Measurements from ENCODE around the gene ZDHHC4. TPM values are rescaled to one million over a fixed set of nuclear protein-coding genes. Genes with fewer than 3 reads are reported as not detected.
A peak's percentile ranks its signal among the peaks of the same experiment; 100 is the strongest.
"Not testable (repeated sequence)": the region's sequence is repeated elsewhere in the genome, so short reads cannot be mapped to it uniquely, and the experiment has no call there.

The ZDHHC4 gene
- total RNA-seq, 4 donors from 2014 or later: 68.8 to 97.3 (median 81.4) TPM

- TF ChIP-seq CTCF (IDR thresholded peaks at IDR 0.05): no peak
- no peak for DNase-seq
- H3K27me3 ChIP-seq: no peaks in the 10 kb centered on the region
- no peak overlapping the region for H3K4me3 ChIP-seq (replicated peaks in 1 of 3)
- no peaks in the 10 kb centered on the region for H3K9me3 ChIP-seq
- H3K36me3 ChIP-seq: no peaks in the 10 kb centered on the region
- peaks cover 0 to 4% of the 10 kb centered on the region in 2 donors for H3K4me1 ChIP-seq
- intact Hi-C loops (cut with DNase I): no loop called here
- no peak overlapping the region for H3K27ac ChIP-seq
- 79 to 86% methylated on average over 9 of the region's 9 CpGs for WGBS, 2 donors
These were observed 1.8 kb upstream of the ZDHHC4 start for GRCh38 chr7:6575281-6576023.

- DNase-seq: peak in 1 of 2 donors; percentile 6
- H3K36me3 ChIP-seq: peaks cover 6 to 7% of the 10 kb centered on the region in 2 donors
- H3K27me3 ChIP-seq: no peaks in the 10 kb centered on the region
- H3K4me1 ChIP-seq: peaks cover 0 to 4% of the 10 kb centered on the region in 2 donors
- H3K27ac ChIP-seq: no peak overlapping the region
- intact Hi-C loops (cut with DNase I): no loop called here
- no peaks in the 10 kb centered on the region for H3K9me3 ChIP-seq
- WGBS, 2 donors: 81 to 82% methylated on average over 12 to 14 of the region's 14 CpGs
- H3K4me3 ChIP-seq (replicated peaks in 1 of 3): peak overlapping the region in 1 of 3 donors; percentile 62
- no peak for TF ChIP-seq POLR2A (IDR thresholded peaks at IDR 0.05)
- no peak for TF ChIP-seq CTCF (IDR thresholded peaks at IDR 0.05)
These were observed 1.0 kb upstream of the ZDHHC4 start for GRCh38 chr7:6576024-6576866.

GRCh38 chr7:6576867-6577368, 336 bp upstream of the ZDHHC4 start:
- peak overlapping the region in 2 of 3 donors; percentile 62 to 100 for H3K4me3 ChIP-seq (replicated peaks in 1 of 3)
- H3K27ac ChIP-seq: peak overlapping the region; percentile 76 to 95 (median 92)
- H3K36me3 ChIP-seq; H3K27me3 ChIP-seq; intact Hi-C loops (cut with DNase I); H3K4me1 ChIP-seq; H3K9me3 ChIP-seq: not testable (repeated sequence)
- DNase-seq: peak in 1 of 2 donors; percentile 19
- WGBS, 2 donors: 19 to 24% methylated on average over 14 of the region's 14 CpGs

- DNase-seq: no peak
- intact Hi-C loops (cut with DNase I): no loop called here
- Histone ChIP-seq H3K9me3 (no peaks in the 10 kb centered on the region), H3K36me3 (peaks cover 17 to 22% of the 10 kb centered on the region in 2 donors), H3K4me1 (peaks cover 0 to 4% of the 10 kb centered on the region in 2 donors), H3K27me3 (no peaks in the 10 kb centered on the region), H3K27ac (peak overlapping the region in 2 of 3 donors; percentile 76 to 92), H3K4me3 (replicated peaks in 1 of 3) (peak overlapping the region in 1 of 3 donors; percentile 62)
- WGBS, 2 donors: 89 to 91% methylated on average over 18 of the region's 18 CpGs
- no peak for TF ChIP-seq POLR2A (IDR thresholded peaks at IDR 0.05)
- TF ChIP-seq CTCF (IDR thresholded peaks at IDR 0.05): no peak
These were observed 1.1 kb downstream of the ZDHHC4 start for GRCh38 chr7:6578114-6579084.

DNA sequence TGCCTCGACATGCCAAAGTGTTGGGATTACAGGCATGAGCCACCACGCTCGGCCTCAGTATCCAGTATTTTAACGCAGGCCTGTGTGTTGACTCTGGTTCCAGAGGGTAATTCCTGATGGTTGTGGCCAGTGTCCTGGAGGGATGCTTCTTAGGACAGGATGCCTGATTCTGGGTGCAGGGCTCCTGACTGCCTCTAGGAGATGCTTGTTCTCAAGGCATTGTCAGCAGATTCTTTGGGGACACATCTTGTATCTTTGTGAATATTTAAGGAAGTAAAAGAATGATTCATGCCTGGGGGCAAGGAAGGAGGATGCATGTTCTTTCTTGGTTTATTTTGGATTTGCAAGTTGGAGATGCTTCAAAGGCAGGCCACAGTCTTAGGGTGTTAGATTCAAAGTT, 2.2 kb downstream of the ZDHHC4 start:
- TF ChIP-seq POLR2A (IDR thresholded peaks at IDR 0.05) (no peak), CTCF (IDR thresholded peaks at IDR 0.05) (no peak)
- 95 to 96% methylated on average over 4 of the region's 4 CpGs for WGBS, 2 donors
- DNase-seq: no peak
- intact Hi-C loops (cut with DNase I): no loop called here
- Histone ChIP-seq H3K4me1 (peaks cover 0 to 4% of the 10 kb centered on the region in 2 donors), H3K27ac (no peak overlapping the region), H3K36me3 (peaks cover 22 to 26% of the 10 kb centered on the region in 2 donors), H3K9me3 (no peaks in the 10 kb centered on the region), H3K27me3 (no peaks in the 10 kb centered on the region), H3K4me3 (replicated peaks in 1 of 3) (no peak overlapping the region)

DNA sequence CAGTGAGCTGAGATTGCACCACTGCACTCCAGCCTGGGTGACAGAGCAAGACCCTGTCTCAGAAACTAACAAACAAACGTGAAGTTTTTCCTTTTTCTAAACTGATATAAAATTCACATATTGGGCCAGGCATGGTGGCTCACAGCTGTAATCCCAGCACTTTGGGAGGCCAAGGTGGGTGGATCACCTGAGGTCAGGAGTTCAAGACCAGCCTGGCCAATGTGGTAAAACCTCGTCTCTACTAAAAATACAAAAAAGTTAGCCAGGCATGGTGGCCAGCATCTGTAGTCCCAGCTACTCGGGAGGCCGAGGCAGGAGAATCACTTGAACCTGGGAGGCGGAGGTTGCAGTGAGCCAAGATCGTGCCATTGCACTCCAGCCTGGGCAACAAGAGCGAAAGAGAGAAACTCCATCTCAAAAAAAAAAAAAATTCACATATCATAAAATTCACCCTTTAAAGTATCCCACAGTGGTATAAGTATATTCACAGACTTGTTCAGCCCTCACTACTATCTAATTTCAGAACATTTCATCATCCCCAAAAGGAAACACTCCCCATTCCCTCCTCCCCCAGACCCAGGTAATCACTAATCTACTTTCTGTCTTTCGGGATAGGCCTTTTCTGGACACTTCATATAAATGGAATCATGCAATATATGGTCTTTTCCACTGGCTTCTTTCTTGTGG, 8.6 kb downstream of the ZDHHC4 start:
- not testable (repeated sequence) for H3K9me3 ChIP-seq; H3K27me3 ChIP-seq; H3K27ac ChIP-seq; DNase-seq; H3K4me1 ChIP-seq; H3K4me3 ChIP-seq (replicated peaks in 1 of 3)
- peaks cover 23 to 35% of the 10 kb centered on the region in 2 donors for H3K36me3 ChIP-seq
- intact Hi-C loops (cut with DNase I): loop anchor here (10.0 kb wide), 1 partner anchor 119 kb away; the partner anchor contains the start of gene ZNF12
- WGBS, 2 donors: 92 to 97% methylated on average over 8 of the region's 8 CpGs
